GM19467 (cell line): ENCODE results near the gene INSM2.

ENCODE experiments used
- ATAC-seq: cut with Tn5 transposase; IDR thresholded peaks from one replicate; pipeline ENCODE4 v1.9.1; 2021; ENCODE audit warnings: mild to moderate bottlenecking, moderate library complexity; ENCODE audit not compliant: unreplicated experiment

The INSM2 gene

DNA sequence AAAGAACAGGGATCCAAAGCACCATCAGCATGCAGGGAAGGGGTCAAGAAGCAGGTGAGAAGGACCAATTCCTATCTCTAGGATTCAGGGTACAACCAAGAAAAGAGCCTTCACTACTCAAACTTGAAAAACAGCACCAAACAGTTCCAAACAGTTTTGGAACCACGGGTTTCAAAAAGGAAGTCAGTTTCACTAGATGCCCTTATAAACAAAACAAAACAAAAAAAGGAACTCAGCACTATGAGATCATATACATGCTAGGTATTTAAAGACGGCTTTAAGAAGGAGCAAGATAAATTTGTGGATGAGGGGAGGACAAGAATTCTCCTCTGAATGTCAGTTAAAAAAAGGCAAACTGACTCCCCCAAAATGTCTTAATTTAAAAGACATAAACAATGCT, 6.0 kb downstream of the INSM2 start:
- ATAC-seq: no peak

DNA sequence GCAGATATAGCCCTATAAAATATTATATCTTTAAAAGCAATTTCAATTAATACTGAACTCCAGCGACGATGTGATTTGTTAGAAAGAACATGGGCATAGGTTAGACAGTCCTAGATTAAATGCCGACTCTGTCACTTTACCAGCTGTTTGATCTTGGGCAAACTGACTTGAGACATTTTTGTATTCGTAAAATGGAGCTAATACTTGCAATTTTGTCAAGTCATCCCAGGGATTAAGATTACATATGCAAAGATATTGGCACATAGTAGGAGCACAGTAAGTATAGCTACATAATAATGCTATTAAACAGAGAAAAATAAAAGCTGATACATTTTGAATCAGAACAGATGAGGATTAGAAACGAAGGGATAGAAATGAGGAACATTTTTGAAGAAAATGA, 9.0 kb downstream of the INSM2 start:
- no peak for ATAC-seq

DNA sequence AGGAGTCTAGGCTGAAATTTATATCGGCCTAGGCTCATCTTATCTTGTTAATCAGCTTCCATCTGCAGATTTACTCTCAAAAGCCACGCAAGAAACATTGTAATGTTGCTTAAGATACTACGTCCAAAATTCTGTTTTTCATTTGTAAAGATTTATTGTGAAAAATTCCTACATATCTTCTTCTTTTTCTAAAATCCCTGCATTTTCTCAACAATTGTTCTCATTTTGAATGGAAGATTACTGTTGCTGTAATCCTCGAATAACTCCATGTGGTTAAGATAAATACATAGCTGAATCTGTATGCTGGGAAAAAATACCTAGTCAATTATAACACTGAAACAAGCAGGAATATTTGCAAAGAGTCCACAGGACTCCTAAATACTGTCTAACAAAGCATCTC, 15.6 kb downstream of the INSM2 start:
- ATAC-seq: no peak

DNA sequence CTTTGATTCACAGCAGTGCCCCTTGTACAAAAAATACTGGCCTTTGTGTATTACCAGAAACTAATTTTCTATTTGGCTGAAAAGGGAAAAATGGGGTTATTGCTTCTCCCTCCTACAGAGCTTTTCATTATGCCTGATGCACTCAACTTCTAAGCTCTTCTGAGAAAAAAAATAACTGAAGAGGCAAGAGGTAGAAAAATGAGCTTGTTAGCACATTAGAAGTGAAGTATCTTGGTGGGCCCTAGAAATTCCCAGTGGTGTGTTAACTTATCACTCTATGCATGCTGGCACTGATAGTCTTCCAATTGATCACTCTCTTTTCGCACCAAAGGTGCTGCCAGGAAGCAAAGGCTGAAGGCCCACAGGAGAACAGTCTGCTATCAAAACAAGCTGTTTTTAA, 17.1 kb downstream of the INSM2 start:
- no peak for ATAC-seq

DNA sequence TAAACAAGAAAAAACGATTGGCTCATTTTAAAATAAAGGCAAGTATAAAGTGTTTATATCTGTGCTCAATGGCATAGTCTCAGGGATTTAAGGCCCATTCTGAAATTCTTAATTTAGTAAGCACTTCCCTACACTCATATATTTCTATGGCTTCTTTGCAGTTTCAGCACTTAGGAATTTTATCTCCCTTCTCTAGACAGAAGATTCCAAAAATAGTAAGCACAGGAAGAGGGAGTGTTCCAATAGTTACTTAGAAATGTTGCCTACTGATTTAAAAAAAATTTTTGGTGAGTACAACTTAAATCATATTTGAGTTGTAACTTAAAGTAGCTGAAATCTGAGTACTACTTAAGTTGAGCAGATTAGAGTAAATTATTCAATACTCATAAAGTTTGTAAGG, 19.8 kb downstream of the INSM2 start:
- no peak for ATAC-seq

DNA sequence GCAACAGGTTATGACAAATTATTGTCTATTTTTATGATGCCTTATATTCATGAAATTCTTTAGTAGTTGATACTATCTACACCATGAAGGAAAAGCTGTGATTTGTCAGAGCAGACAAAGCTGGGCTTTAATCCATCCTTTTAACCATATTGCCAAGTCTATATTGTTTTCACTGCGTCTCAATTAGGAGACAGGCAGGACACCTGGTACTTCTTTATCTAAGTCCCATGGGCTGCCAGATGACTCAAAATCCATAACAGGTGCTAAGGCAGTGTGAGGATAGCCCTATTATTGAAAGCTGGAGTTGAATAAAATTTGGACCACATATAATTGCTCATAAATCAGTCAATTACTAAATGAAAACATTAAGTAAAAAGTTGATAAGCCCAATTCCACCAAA, 22.6 kb downstream of the INSM2 start:
- no peak for ATAC-seq

DNA sequence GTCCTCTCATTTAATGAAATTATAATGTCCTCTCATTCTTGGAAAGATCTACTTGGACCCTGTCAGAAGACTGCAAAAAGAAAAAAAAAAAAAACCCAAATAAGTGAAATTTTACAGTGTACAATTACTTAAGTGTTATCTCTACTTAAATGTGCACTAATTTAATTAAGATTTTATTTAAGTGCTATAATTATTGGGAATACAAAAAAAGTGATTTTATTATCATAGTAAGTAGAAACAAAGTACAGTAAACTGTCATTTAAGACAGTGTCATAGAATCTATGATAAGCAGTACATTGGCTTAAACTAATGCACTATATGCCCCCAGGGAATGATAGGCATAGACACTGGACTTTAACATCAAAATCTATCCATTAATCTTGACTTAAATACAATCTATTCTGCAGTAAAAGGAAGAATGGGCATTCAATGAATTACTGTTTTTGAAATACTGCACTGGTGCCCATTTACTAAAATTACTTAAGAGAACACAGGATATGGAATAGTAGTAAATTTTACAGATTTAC, 23.3 kb downstream of the INSM2 start:
- ATAC-seq: no peak

DNA sequence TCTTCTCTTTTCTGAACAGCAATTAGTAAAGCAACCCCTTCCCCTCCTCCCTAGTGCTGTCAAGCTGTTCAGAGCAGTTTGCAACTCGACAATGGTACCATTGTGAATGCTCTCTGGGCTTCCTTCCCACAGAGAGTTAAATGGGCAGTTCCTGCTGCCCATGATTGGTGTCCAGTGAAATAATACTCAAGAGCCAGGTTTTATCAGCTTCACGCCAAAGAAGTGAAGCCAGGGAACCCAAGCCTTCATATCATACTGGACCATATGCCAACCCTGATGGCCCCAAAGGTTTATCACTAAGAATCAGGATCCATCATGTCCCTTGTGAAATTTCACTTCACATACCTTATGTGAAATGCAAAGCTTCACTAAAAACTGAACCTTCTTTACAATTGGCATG, 24.7 kb downstream of the INSM2 start:
- no peak for ATAC-seq

DNA sequence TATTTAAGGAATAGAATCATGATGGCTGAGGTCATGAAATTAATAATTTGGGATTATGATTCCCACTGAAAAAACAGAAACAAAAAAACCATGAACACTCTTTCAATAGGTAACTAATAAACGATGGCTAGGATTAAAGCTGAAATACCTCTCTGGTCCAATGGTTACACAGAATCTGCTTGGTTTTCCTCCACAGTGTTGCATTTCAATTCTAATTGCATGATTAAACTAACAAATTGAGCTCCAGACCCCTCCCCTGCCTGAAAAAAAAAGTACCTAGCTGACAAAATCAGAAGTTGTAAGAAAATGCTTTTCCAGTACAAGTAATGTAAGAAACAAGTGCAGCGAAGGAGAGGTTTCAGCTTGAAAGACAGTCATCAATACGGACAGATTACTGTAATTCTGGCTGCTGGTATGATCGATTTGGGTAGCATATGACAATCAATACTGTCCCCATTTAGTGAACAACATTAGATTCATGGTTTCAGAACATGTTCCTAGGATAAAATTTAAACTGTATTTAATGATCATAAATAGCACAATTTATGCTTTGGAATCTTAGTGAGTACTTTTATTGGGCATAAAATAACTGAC, 32.0 kb downstream of the INSM2 start:
- ATAC-seq: no peak

DNA sequence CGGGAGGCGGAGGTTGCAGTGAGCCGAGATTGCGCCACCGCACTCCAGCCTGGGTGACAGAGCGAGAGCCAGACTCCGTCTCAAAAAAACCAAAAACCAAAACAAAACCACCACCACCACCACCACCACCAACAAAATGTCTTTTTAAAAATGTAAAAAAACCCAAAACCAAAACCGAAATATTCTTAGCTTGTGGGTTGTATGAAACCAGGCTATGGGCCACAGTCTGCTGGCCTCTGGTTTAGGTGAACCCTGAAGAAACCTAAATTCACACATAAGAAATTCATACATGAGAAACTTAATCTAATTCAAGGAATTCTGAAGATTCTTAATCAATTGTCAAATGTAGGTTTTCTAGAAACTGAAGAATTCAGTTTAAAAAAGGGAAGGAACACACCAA, 37.6 kb downstream of the INSM2 start:
- ATAC-seq: no peak

DNA sequence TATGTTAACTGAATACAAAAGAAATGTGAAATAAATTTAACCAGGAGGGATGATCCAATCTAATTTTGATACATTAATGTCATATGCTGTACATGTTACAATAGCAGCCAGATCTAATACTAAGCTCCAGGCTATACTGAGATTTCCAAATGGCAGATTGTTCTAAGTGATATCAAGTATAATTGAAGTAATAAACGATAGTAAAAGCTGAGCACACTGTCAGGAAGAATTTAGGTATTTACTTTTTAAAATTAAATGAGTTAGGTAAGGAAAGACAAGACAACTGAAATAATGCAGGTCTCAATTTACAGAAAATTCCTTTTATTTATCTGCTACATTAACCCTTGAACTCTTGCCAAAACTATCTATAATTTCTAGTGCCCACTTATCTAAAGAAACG, 39.9 kb downstream of the INSM2 start:
- ATAC-seq: no peak

DNA sequence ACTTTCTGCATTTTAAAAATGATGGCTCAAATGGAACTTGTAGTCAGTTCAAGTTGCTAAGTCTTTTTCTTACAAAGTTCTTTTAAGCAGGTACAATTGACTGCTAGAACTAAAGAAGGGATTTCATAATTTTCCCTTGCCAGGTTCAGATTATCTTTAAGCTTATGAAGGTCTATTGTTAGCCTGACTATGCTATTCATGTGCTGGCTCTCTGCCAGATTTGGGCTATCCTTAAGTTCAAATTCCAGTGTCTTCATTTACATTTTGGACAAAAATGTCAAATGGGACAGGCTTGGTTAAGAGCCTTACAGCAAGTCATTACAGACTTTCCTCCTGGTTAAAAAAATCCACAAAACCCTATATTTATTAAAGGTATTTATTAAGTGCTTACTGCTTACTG, 42.3 kb downstream of the INSM2 start:
- no peak for ATAC-seq

DNA sequence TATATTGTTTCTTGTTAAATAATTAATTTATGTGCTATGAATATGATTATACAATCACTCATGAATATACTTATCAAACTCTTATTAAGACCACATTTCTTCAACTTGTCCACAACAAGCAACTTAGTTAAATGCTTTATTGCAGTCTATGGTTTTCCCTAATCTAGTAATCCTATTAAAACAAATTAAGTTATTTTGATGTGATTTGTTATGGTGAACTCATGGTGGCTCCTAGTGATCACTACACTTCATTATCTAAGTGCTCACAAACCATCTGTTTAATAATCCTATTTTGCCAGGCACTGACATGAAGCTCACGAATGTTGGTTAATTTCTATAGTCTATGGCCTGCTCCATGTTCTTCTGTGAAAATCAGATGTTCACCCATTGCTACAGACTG, 42.9 kb downstream of the INSM2 start:
- ATAC-seq: no peak

DNA sequence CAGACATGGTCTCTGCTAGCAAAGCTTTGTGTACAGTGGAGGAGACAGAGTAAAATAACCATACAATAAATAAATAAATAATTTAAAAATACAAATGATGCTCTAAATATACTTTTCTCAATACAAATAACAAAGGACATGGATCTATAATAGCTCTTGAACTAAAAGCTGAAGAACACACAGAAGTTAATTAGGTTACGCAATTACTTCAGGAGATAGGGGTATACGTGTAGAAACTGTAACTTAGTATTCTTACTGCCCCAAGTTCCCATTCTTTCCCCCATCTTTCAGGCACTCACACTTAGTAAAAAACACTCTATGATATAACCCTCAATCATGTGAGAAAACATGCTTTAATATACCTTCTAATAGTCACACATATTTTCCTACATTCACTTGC, 44.2 kb downstream of the INSM2 start:
- no peak for ATAC-seq

DNA sequence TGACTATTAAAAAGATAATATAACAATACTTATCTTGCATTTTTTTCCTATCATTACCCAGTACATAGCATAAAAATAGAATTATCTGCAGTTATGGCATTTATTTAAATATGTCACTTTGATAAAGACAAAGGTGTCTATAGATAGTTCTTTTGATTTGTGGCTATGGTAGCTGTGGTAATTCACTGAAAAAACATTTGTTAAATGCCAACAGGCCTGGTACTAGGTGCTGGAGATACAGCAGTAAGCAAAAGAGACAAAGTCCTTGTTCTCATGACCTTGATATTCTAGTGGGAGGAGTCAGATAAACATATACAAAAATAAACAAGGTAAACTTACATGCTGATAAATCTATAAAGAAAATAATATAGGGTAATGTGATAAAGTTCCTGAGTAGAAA, 44.7 kb downstream of the INSM2 start:
- ATAC-seq: no peak
